K562 (cell line): ENCODE measurements around the gene HMCN1. TPM values are rescaled to one million over a fixed set of nuclear protein-coding genes. Genes with fewer than 3 reads are reported as not detected.
A peak's percentile ranks its signal among the peaks of the same experiment; 100 is the strongest.

Experiments used
- ARID1B ChIP-seq: fragments of 450-650 bp; IDR thresholded peaks from 2 replicates; pipeline ENCODE4 v1.6.1; 2016; ENCODE audit warnings: antibody characterized with exemption, mild to moderate bottlenecking, inconsistent platforms
- ARID3B ChIP-seq: fragments of 250-450 bp; sonication (Bioruptor Pico); IDR thresholded peaks from 2 replicates; pipeline ENCODE4 v1.4.0; 2020; ENCODE audit warnings: borderline replicate concordance
- ATF4 ChIP-seq: fragments of 450-650 bp; formaldehyde crosslinking; IDR thresholded peaks from 2 replicates; pipeline ENCODE4 v1.4.0; 2022; ENCODE audit warnings: mild to moderate bottlenecking, moderate library complexity
- BHLHE40 ChIP-seq: IDR thresholded peaks from 2 replicates; pipeline ENCODE4 v1.6.1; 2011; ENCODE audit warnings: low read length, improper control_type of control experiment
- CXXC5 ChIP-seq: fragments of 250-450 bp; sonication (Bioruptor Pico); IDR thresholded peaks from 2 replicates; pipeline ENCODE4 v1.8.0; 2022; ENCODE audit warnings: inconsistent platforms, mild to moderate bottlenecking, moderate library complexity
- FOS ChIP-seq: IDR thresholded peaks from 3 replicates; pipeline ENCODE4 v1.6.1; 2011; ENCODE audit not compliant: insufficient read length; ENCODE audit errors: extremely low read depth
- IFI16 ChIP-seq: fragments of 250-450 bp; sonication (Bioruptor Pico); IDR thresholded peaks from 2 replicates; pipeline ENCODE4 v2.1.2; 2022; ENCODE audit warnings: mild to moderate bottlenecking, inconsistent platforms
- KDM1A ChIP-seq, 2 experiments: fragments of 450-650 bp; IDR thresholded peaks; 2 replicates each; pipeline ENCODE4 v1.6.1; 2016; ENCODE audit warnings: mild to moderate bottlenecking in 2 of 2
- KDM4B ChIP-seq, 2 experiments: fragments of 450-650 bp in 1 of 2; sonication (generic) in 1 of 2; IDR thresholded peaks; 2 replicates each; pipeline ENCODE4 v1.6.1; 2016 to 2017; ENCODE audit warnings: borderline replicate concordance in 2 of 2, antibody characterized with exemption in 1 of 2, low read depth in 1 of 2, mild to moderate bottlenecking in 1 of 2
- MTA2 ChIP-seq: fragments of 450-650 bp; IDR thresholded peaks from 2 replicates; pipeline ENCODE4 v1.6.1; 2016; ENCODE audit warnings: low read depth
- NR2F6 ChIP-seq: fragments of 450-650 bp; formaldehyde crosslinking; IDR thresholded peaks from 2 replicates; pipeline ENCODE4 v1.4.0; 2020; ENCODE audit warnings: mild to moderate bottlenecking
- POLR2AphosphoS5 ChIP-seq: IDR thresholded peaks from 2 replicates; pipeline ENCODE4 v1.6.1; 2011; ENCODE audit warnings: mild to moderate bottlenecking, low read depth, low read length, moderate library complexity; ENCODE audit not compliant: control insufficient read depth, insufficient read depth
- SMAD4 ChIP-seq: fragments of 250-450 bp; sonication (Bioruptor Pico); conservative IDR thresholded peaks from 2 replicates; pipeline ENCODE4 v1.8.0; 2021; ENCODE audit warnings: inconsistent platforms, mild to moderate bottlenecking, moderate library complexity
- SP2 ChIP-seq: IDR thresholded peaks from 2 replicates; pipeline ENCODE4 v1.6.1; 2011; ENCODE audit warnings: mild to moderate bottlenecking, low read depth, low read length, moderate library complexity; ENCODE audit not compliant: poor library complexity, severe bottlenecking; ENCODE audit errors: extremely low read depth
- TAF15 ChIP-seq: fragments of 200-400 bp; formaldehyde crosslinking; IDR thresholded peaks from 2 replicates; pipeline ENCODE4 v1.6.1; 2017; ENCODE audit warnings: mild to moderate bottlenecking, low read depth, low read length, moderate library complexity
- TEAD4 ChIP-seq, 2 experiments: sonication (generic) in 1 of 2; formaldehyde crosslinking in 1 of 2; IDR thresholded peaks; 2 replicates each; pipeline versions ENCODE4 v1.6.1 to v1.8.0; 2012 to 2022; ENCODE audit warnings: borderline replicate concordance in 1 of 2, inconsistent platforms in 1 of 2, low read length in 1 of 2, mild to moderate bottlenecking in 1 of 2, missing genetic modification reagents in 1 of 2
- ZKSCAN8 ChIP-seq: fragments of 200-800 bp; sonication (Bioruptor generic); IDR thresholded peaks from 2 replicates; pipeline ENCODE4 v1.6.1; 2016; ENCODE audit warnings: missing genetic modification characterization, missing compliant biosample characterization
- ZNF398 ChIP-seq: fragments of 250-450 bp; sonication (Bioruptor Pico); IDR thresholded peaks from 2 replicates; pipeline ENCODE4 v1.8.0; 2021; ENCODE audit warnings: moderate library complexity, mild to moderate bottlenecking, inconsistent platforms
- polyA plus RNA-seq, 8 experiments: library from polyadenylated mRNA; depleted of rRNA in 4 of 8; stranded (reverse) in 5 of 8; unstranded in 3 of 8; fragments of >200 nt; fragmentation: Nextera tagmentation in 2 of 8; fragmentation: Illumina TruSeq in 1 of 8; extraction: Ambion mirVana in 2 of 8; extraction: Trizol in 1 of 8; gene quantifications; 2 replicates each; pipeline versions ENCODE4 v1.2.1 to v1.2.3, GENCODE V29; 2011 to 2014; ENCODE audit warnings: inconsistent platforms in 1 of 8, missing spikeins in 1 of 8
- total RNA-seq, 7 experiments: library from RNA; depleted of rRNA in 6 of 7; stranded (reverse); fragments of >200 nt in 6 of 7; fragmentation: Illumina TruSeq in 2 of 7; extraction: Trizol in 2 of 7; gene quantifications; 2 replicates each; pipeline versions ENCODE4 v1.2.1 to v1.2.3, GENCODE V29; 2011 to 2021; ENCODE audit warnings: low replicate concordance in 1 of 7

HMCN1 gene
- total and polyA plus RNA-seq, 9 of the 15 experiments (the other 6 are each of a cell fraction or from before 2014, with no cell fraction given) = 0.07 to 0.36 (median 0.21) TPM

GRCh38 chr1:186104459-186104858 is 370.3 kb downstream of the HMCN1 start (continued):
- TF ChIP-seq MTA2 (0 out of 2 replicates have a peak, but pooled peaks have one; percentile 21), KDM4B (IDR thresholded peaks at IDR 0.05; ENCODE audit: borderline replicate concordance in 2 of 2, low read depth in 1 of 2) (no peak), IFI16 (no peak), ARID3B (CRISPR knock-in tag) (no peak), SP2 (no peak), POLR2AphosphoS5 (peak; percentile 84), TEAD4 (IDR thresholded peaks at IDR 0.05; ENCODE audit: low read length) (peak; percentile 90), TEAD4 (CRISPR knock-in tag; IDR thresholded peaks at IDR 0.05; ENCODE audit: borderline replicate concordance) (no peak), NR2F6 (CRISPR knock-in tag) (no peak), ATF4 (CRISPR knock-in tag) (no peak), KDM1A (IDR thresholded peaks at IDR 0.05) (peak; percentile 85 to 87), SMAD4 (CRISPR knock-in tag) (0 out of 2 replicates have a peak, but pooled peaks have one; percentile 20), ARID1B (peak; percentile 65), TAF15 (no peak), FOS (no peak), CXXC5 (CRISPR knock-in tag) (no peak), BHLHE40 (0 out of 2 replicates have a peak, but pooled peaks have one; percentile 11), ZKSCAN8 (CRISPR knock-in tag) (no peak), ZNF398 (CRISPR knock-in tag) (no peak)
